OCI-LY1 (cell line): ENCODE data around the gene ABLIM1.
A peak's percentile ranks its signal among the peaks of the same experiment; 100 is the strongest.

Source experiments
- H2AFZ ChIP-seq: fragments of 200-600 bp; sonication (generic), shearing (Covaris generic); 2 replicates; pipeline ENCODE4 v1.6.0; 2014; ENCODE audit warnings: antibody characterized with exemption, mild to moderate bottlenecking, low read length
- H3F3A ChIP-seq: fragments of 200-600 bp; sonication (generic), shearing (Covaris generic); 2 replicates; pipeline ENCODE4 v1.6.0; 2014; ENCODE audit warnings: mild to moderate bottlenecking, antibody characterized with exemption, low read length, moderate library complexity; ENCODE audit not compliant: insufficient read depth
- H3K27ac ChIP-seq: fragments of 200-600 bp; sonication (generic); 2 replicates; pipeline ENCODE4 v1.5.1; 2014; ENCODE audit warnings: low read length, mixed run types, mild to moderate bottlenecking, low read depth; ENCODE audit not compliant: poor library complexity, severe bottlenecking
- H3K27me3 ChIP-seq: fragments of 200-600 bp; sonication (generic); 2 replicates; pipeline ENCODE4 v1.6.0; 2014; ENCODE audit warnings: antibody characterized with exemption, mild to moderate bottlenecking, low read length, moderate library complexity; ENCODE audit not compliant: insufficient read depth
- H3K36me3 ChIP-seq: fragments of 200-600 bp; sonication (generic); 2 replicates; pipeline ENCODE4 v1.6.1; 2014; ENCODE audit warnings: mild to moderate bottlenecking, antibody characterized with exemption, low read length, moderate library complexity, mixed read lengths; ENCODE audit not compliant: insufficient read depth
- H3K4me1 ChIP-seq: fragments of 200-600 bp; sonication (generic); 2 replicates; pipeline ENCODE4 v1.5.1; 2014; ENCODE audit warnings: mild to moderate bottlenecking, low read length, moderate library complexity; ENCODE audit not compliant: insufficient read depth, severe bottlenecking
- H3K4me2 ChIP-seq: fragments of 200-600 bp; sonication (generic), shearing (Covaris generic); 2 replicates; pipeline ENCODE4 v1.6.1; 2014; ENCODE audit warnings: low read length
- H3K4me3 ChIP-seq: fragments of 200-600 bp; sonication (generic); 2 replicates; pipeline ENCODE4 v1.5.1; 2014; ENCODE audit warnings: low read length, low read depth, mild to moderate bottlenecking, mixed read lengths; ENCODE audit not compliant: poor library complexity, severe bottlenecking
- H3K79me2 ChIP-seq: fragments of 200-600 bp; shearing (Covaris generic); 2 replicates; pipeline ENCODE4 v1.6.1; 2016; ENCODE audit warnings: mixed run types, low read length, mixed read lengths; ENCODE audit not compliant: insufficient read depth
- H3K9ac ChIP-seq: fragments of 200-600 bp; sonication (generic), shearing (Covaris generic); 2 replicates; pipeline ENCODE4 v1.6.1; 2014; ENCODE audit warnings: mild to moderate bottlenecking, low read length, mixed read lengths
- H3K9me2 ChIP-seq: fragments of 200-600 bp; sonication (generic), shearing (Covaris generic); 2 replicates; pipeline ENCODE4 v1.6.1; 2014; ENCODE audit warnings: low read depth, mild to moderate bottlenecking, low read length, mixed read lengths
- H3K9me3 ChIP-seq: fragments of 200-600 bp; shearing (Covaris generic); 2 replicates; pipeline ENCODE4 v1.6.1; 2014; ENCODE audit warnings: low read length, mixed read lengths
- H4K20me1 ChIP-seq: fragments of 200-600 bp; sonication (generic), shearing (Covaris generic); 2 replicates; pipeline ENCODE4 v1.6.0; 2016; ENCODE audit warnings: mild to moderate bottlenecking, low read length; ENCODE audit not compliant: insufficient read depth
- EZH2 ChIP-seq: fragments of 200-600 bp; sonication (generic), shearing (Covaris generic); IDR thresholded peaks from 2 replicates; pipeline ENCODE4 v1.8.0; 2017; ENCODE audit warnings: borderline replicate concordance, mixed run types, mild to moderate bottlenecking, antibody characterized with exemption, low read length, moderate library complexity, mixed read lengths
- TF ChIP-seq, protein P1 (sequence below): fragments of 200-600 bp; sonication (generic), shearing (Covaris generic); IDR thresholded peaks from 2 replicates; pipeline ENCODE4 v1.5.1; 2017; ENCODE audit warnings: mild to moderate bottlenecking, antibody characterized with exemption, low read length, moderate library complexity, mixed read lengths

ABLIM1 gene

GRCh38 chr10:114532226-114532625 is 125.8 kb downstream of the ABLIM1 start:
- Histone ChIP-seq H3K4me1 (peaks cover 5% of the 10 kb centered on the region), H2AFZ (no peak overlapping the region), H3F3A (no peaks in the 10 kb centered on the region), H3K27ac (no peak overlapping the region), H3K4me3 (no peak overlapping the region), H3K27me3 (no peaks in the 10 kb centered on the region), H3K9me3 (no peaks in the 10 kb centered on the region), H3K79me2 (no peaks in the 10 kb centered on the region), H3K9me2 (no peaks in the 10 kb centered on the region), H4K20me1 (no peaks in the 10 kb centered on the region), H3K4me2 (no peak overlapping the region), H3K36me3 (no peaks in the 10 kb centered on the region), H3K9ac (no peak overlapping the region)
- no peak for TF ChIP-seq EZH2
- TF ChIP-seq, protein P1, sequence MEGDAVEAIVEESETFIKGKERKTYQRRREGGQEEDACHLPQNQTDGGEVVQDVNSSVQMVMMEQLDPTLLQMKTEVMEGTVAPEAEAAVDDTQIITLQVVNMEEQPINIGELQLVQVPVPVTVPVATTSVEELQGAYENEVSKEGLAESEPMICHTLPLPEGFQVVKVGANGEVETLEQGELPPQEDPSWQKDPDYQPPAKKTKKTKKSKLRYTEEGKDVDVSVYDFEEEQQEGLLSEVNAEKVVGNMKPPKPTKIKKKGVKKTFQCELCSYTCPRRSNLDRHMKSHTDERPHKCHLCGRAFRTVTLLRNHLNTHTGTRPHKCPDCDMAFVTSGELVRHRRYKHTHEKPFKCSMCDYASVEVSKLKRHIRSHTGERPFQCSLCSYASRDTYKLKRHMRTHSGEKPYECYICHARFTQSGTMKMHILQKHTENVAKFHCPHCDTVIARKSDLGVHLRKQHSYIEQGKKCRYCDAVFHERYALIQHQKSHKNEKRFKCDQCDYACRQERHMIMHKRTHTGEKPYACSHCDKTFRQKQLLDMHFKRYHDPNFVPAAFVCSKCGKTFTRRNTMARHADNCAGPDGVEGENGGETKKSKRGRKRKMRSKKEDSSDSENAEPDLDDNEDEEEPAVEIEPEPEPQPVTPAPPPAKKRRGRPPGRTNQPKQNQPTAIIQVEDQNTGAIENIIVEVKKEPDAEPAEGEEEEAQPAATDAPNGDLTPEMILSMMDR, result no peak

DNA sequence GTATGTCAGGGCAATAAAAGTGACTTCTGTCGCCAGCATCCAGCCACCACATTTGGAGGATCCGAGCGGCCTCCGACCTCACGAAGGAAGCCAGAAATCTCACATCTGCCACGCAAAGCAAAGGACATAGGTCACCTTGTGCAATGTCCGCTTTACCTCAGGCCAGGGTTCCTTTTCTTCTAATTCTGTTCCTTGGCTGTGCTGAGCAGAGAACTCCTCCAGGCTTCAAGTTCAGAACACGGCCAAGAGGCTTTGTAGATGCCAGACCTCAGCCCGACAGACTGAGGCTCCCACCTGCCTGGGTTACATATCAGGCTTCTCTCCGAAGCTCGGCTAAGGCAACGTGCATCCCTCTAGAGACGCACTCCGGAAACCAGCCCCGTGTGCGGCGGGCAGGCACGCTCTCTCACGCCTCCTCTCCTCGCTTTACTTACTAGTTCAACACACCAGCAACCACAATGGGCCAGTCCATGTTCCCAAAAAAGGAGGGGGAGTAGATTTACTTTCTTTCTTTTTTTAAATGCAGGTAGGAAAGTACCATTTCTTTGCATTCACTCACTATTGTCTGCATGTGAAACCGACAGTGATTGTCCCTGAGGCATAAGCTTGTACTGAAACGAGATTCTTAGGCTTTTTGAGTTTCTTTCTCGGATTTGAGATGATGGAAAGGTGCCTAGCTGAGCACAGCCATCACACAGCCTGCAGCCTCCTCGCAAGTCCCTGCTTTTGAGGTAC is 131.4 kb downstream of the ABLIM1 start:
- peak overlapping the region; percentile 73 for H3K9ac ChIP-seq
- H3K9me3 ChIP-seq, result no peaks in the 10 kb centered on the region
- peak overlapping the region; percentile 96 for H3K27ac ChIP-seq
- TF ChIP-seq, protein P1, result no peak
- no peak for TF ChIP-seq EZH2
- no peaks in the 10 kb centered on the region for H3F3A ChIP-seq
- H3K9me2 ChIP-seq, result no peaks in the 10 kb centered on the region
- peaks cover 54% of the 10 kb centered on the region for H3K4me1 ChIP-seq
- H2AFZ ChIP-seq, result no peak overlapping the region
- H3K36me3 ChIP-seq, result no peaks in the 10 kb centered on the region; the same call in 1 of the 2 replicates
- peak overlapping the region; percentile 73 for H3K4me2 ChIP-seq
- H4K20me1 ChIP-seq, result no peaks in the 10 kb centered on the region
- H3K27me3 ChIP-seq, result no peaks in the 10 kb centered on the region
- H3K4me3 ChIP-seq, result peak overlapping the region; percentile 67
- peaks cover 29% of the 10 kb centered on the region for H3K79me2 ChIP-seq

DNA sequence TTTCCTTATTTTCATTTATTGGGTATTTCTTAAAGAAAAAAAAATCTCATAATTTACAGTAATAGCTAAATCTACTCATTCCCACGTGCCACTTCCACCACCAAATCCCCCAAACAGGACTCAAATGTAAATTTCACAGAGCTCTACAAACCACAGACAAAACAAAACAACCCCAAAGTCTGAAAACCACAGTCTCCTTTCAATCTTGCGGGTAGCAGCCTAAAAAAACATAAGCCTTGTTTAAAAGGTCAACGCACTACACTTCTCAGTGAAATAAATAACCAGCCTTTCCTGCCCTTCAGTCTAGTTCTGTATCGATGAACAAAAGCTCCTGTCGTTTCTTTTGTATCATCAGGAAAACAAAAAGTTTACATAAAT is 132.0 kb downstream of the ABLIM1 start:
- Histone ChIP-seq H3K4me1 (peaks cover 54% of the 10 kb centered on the region), H3F3A (no peaks in the 10 kb centered on the region), H3K79me2 (peaks cover 30% of the 10 kb centered on the region), H2AFZ (no peak overlapping the region), H4K20me1 (no peaks in the 10 kb centered on the region), H3K27ac (peak overlapping the region; percentile 96), H3K4me2 (peak overlapping the region; percentile 73), H3K4me3 (peak overlapping the region; percentile 67), H3K9me2 (no peaks in the 10 kb centered on the region), H3K36me3 (peaks cover 2% of the 10 kb centered on the region; the same call in 1 of the 2 replicates), H3K9me3 (no peaks in the 10 kb centered on the region), H3K27me3 (no peaks in the 10 kb centered on the region), H3K9ac (peak overlapping the region; percentile 73)
- TF ChIP-seq, protein P1, result no peak
- TF ChIP-seq EZH2, result no peak
